Astrocyte of the cerebellum (primary cell): ENCODE measurements around the gene PKN1.

ENCODE experiments used
- DNase-seq: peaks from one replicate; pipeline ENCODE4 v3.0.0-alpha.2; 2011; ENCODE audit warnings: low read depth
- H3K4me3 ChIP-seq: 2 replicates; pipeline ENCODE4 v1.5.1; 2011; ENCODE audit warnings: mild to moderate bottlenecking, low read depth, low read length, moderate library complexity
- in situ Hi-C: cut with HindIII; loops from 2 replicates; pipeline ENCODE4 v1.10.0; 2017; ENCODE audit warnings: low sequenced_read_pairs
- TF ChIP-seq, protein P1 (sequence below): IDR thresholded peaks from 2 replicates; pipeline ENCODE4 v1.5.1; 2012; ENCODE audit warnings: low read length, low read depth, moderate library complexity, mild to moderate bottlenecking; ENCODE audit errors: missing control alignments

PKN1 gene

DNA sequence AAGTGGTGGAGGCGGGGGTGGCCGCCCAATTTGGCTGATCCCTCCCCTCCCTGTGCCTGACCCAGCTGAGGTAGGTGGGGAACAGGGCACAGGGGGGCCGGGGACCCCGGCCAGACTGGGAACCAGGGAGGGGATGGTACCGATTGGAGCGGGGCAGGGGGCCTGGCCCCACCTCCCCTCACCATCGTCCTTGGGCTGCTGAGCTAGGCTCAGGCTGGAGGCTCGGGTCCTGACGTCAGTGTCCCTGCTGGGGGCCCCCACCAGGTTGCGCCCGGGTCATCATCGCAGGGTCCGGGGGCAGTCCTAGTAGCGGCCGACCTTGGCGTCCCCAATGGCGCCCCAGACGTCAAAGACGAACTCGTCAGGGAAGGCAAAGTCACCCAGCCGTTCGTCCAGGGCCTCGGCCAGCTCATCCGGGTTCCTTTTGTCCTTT, 45.0 kb downstream of the PKN1 start:
- TF ChIP-seq, protein P1, sequence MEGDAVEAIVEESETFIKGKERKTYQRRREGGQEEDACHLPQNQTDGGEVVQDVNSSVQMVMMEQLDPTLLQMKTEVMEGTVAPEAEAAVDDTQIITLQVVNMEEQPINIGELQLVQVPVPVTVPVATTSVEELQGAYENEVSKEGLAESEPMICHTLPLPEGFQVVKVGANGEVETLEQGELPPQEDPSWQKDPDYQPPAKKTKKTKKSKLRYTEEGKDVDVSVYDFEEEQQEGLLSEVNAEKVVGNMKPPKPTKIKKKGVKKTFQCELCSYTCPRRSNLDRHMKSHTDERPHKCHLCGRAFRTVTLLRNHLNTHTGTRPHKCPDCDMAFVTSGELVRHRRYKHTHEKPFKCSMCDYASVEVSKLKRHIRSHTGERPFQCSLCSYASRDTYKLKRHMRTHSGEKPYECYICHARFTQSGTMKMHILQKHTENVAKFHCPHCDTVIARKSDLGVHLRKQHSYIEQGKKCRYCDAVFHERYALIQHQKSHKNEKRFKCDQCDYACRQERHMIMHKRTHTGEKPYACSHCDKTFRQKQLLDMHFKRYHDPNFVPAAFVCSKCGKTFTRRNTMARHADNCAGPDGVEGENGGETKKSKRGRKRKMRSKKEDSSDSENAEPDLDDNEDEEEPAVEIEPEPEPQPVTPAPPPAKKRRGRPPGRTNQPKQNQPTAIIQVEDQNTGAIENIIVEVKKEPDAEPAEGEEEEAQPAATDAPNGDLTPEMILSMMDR = no peak
- H3K4me3 ChIP-seq = no peak overlapping the region
- in situ Hi-C loops = no loop called here
- DNase-seq = no peak

DNA sequence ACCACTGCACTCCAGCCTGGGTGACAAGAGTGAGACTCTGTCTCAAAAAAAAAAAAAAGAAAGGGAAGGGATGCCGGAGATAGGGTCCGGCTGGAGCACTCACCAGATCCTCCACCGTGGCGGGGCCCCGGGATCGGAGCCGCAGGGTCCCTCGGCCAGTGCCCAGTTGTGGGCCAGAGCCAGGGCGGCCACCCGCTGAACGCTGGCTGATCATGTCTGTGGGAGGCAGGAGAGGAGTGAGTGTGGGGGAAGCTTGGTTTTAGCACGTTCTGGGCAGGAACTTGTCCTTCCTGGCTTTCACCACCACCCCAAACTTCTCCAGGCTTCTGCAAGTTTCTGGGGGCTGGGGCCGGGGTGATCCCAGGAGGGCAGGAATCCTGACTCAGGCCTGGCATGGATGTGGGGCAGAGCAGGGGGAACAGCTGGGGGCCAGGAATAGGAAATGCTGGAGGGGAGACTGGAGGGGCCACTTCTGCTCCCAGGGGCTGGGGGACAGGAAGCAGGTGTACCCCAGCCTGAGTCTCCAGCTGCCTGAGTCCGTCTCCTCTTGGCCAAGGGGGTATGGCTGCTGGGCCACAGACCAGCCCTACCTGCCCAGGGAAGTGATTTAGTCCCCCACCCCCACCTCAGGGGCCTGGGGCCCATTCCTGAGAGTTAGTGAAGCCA, 46.3 kb downstream of the PKN1 start:
- in situ Hi-C loops = no loop called here
- no peak overlapping the region for H3K4me3 ChIP-seq
- TF ChIP-seq, protein P1 = no peak
- DNase-seq = no peak

DNA sequence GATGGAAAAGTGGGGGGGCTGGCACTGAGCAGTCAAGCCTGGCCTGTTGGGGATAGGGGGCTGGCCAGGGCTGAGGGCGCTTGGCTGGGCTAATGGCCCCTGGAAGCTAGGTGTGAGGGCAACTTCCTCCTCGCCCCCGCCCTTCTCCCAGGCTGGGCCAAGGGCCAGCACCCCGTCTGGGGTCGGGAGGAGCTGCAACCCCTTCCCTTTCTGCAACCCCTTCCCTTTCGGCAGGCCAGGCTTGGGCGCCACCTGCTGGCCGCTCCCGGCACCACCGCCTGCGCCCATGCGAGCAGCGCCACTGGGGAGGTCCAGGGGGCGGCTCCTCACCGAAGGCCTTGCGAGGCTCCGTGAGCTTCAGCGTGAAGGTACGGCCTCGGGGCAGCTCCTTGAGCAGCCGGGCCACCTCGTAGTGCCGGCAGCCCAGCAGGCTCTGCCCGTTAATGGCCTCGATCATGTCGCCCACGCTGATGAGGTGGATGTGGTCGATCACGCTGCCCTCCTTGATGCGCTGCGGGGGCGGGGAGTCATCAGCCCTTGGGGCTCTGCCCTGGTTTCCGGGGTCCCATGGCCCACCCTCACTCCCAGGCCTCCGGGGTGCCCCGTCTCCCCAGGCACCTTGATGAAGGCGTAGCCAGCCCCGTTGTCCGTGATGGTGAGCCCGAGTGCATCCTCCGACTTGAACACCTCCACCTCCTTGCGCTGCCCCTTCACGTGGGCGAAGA, 47.0 kb downstream of the PKN1 start:
- no peak overlapping the region for H3K4me3 ChIP-seq
- DNase-seq = no peak
- in situ Hi-C loops = no loop called here
- TF ChIP-seq, protein P1 = peak; percentile 85

DNA sequence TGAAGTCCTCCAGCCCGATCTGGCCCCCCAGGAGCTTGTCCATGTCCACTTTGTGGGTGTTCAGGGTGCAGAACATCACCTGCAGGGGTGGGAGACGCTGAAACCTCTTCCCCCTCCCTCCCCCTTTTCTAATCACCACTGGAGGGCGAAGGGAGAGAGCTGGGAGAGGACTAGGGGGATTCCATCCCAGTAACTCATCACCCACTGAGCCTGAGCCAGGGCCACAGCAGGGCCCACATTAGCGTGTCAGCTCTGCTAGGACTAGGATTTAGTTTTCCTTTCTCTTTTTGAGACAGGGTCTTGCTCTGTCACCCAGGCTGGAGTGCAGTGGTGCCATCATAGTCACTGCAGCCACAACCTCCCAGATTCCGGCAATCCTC, 47.6 kb downstream of the PKN1 start:
- no peak for DNase-seq
- TF ChIP-seq, protein P1 = no peak
- H3K4me3 ChIP-seq = no peak overlapping the region
- in situ Hi-C loops = no loop called here

DNA sequence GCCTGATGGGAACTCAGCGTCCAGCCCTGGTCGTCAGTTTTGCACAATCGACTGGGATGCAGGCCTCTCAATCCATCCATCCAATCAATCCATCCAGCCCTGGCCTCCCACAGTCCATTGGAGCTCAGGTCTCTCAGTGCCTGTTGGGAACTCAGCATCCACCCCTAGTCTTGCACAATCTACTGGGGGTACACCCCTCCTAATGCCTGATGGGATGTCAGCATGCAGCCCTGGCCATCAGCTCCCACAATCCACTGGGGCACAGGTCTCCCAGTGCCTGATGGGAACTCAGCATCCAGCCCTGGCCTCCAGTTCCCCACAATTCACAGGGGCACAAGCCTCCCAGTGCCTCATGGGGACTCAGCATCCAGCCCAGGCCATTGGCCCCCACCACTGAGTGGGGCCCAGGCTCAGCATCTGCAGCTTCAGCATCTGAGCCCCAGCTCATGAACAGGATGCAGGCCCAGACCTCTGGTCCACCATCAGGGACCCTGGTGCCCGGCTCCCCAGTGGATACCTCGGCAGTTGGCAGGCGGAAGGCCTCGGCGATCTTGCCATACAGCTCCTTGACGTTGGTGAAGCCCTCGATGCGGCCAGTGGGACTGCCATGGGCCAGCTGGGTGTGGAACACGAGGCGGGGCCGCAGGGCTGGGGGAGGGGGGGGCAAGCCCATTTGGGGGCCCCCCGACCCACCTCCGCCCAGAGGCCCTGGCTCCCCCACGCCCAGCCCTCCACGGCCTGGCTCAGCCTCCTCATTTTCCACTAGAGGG, 49.3 kb downstream of the PKN1 start:
- TF ChIP-seq, protein P1 = no peak
- in situ Hi-C loops = no loop called here
- no peak overlapping the region for H3K4me3 ChIP-seq
- DNase-seq = no peak

DNA sequence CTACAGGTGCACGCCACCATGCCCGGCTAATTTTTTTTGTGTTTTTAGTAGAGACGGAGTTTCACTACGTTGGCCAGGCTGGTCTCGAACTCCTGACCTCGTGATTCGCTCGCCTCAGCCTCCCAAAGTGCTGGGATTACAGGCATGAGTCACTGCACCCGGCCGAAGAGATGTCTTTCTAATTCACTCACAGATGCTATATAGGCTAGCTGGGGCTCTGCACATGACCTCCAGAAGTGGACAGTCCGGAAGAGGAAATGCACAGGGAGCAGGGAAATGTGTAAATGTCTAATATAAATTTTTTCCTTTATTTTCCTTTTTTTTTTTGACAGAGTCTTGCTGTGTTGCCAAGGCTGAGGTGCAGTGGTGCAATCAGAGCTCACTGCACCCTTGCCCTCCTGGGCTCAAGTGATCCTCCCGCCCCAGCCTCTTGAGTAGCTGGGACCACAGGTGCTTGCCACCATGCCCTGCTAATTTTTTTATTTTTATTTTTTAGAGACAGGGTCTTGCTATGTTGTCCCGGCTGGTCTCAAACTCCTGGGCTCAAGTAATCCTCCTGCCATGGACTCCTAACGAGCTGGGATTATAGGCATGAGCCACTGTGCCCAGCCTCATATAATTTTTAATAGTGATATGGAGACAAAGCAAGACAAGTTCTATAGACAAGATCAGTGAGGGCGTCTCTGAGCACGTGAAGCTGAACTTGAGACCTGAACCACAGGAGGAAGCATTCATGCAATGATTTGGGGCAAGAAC, 54.4 kb downstream of the PKN1 start:
- in situ Hi-C loops = no loop called here

More for the DNA sequence above, 54.4 kb downstream of the PKN1 start:
- TF ChIP-seq, protein P1 = no peak
- no peak for DNase-seq
- H3K4me3 ChIP-seq = no peak overlapping the region
